Tibial nerve (tissue), 4 donors: Measurements from ENCODE around the gene NOS2. TPM values are rescaled to one million over a fixed set of nuclear protein-coding genes. Genes with fewer than 3 reads are reported as not detected.
"Not testable (repeated sequence)": the region's sequence is repeated elsewhere in the genome, so short reads cannot be mapped to it uniquely, and the experiment has no call there.

Source experiments
- DNase-seq, 2 donors: peaks; one replicate each; pipeline ENCODE4 v3.0.0-alpha.2; 2019; ENCODE audit warnings: low spot score in 2 of 2
- H3K27ac ChIP-seq, 4 donors: fragments of 200-600 bp; sonication (generic) in 3 of 4; one replicate each; pipeline ENCODE4 v1.5.1; 2017 to 2019; ENCODE audit warnings: mild to moderate bottlenecking in 1 of 4
- H3K27me3 ChIP-seq, 2 donors: fragments of 200-600 bp; sonication (generic) in 1 of 2; one replicate each; pipeline versions ENCODE4 v1.5.1 to v1.6.0; 2017 to 2019
- H3K36me3 ChIP-seq, 3 donors: fragments of 200-600 bp; sonication (generic); one replicate each; pipeline ENCODE4 v1.5.1; 2018 to 2019
- H3K4me1 ChIP-seq, 4 donors: fragments of 200-600 bp; sonication (generic) in 3 of 4; one replicate each; pipeline ENCODE4 v1.5.1; 2017 to 2019
- H3K4me3 ChIP-seq, 4 donors: fragments of 200-600 bp; sonication (generic) in 3 of 4; one replicate each; pipeline ENCODE4 v1.5.1; 2017 to 2019; ENCODE audit warnings: mild to moderate bottlenecking in 1 of 4, moderate library complexity in 1 of 4
- H3K9me3 ChIP-seq, 4 donors: fragments of 200-600 bp; sonication (generic) in 3 of 4; one replicate each; pipeline ENCODE4 v1.5.1; 2017 to 2019
- CTCF ChIP-seq, 5 experiments: fragments of 200-600 bp in 3 of 5; fragments of 450-650 bp in 2 of 5; sonication (generic) in 3 of 5; IDR thresholded peaks; one replicate each; pipeline ENCODE4 v1.5.1; 2016 to 2019; ENCODE audit warnings: antibody characterized with exemption in 5 of 5, mild to moderate bottlenecking in 3 of 5, moderate library complexity in 2 of 5
- EP300 ChIP-seq, 2 donors: sonication (generic); formaldehyde crosslinking; IDR thresholded peaks; one replicate each; pipeline ENCODE4 v1.6.1; 2017; ENCODE audit warnings: antibody characterized with exemption in 2 of 2, mild to moderate bottlenecking in 1 of 2
- POLR2A ChIP-seq, 2 donors: fragments of 450-650 bp; IDR thresholded peaks; one replicate each; pipeline ENCODE4 v1.6.1; 2017; ENCODE audit warnings: antibody characterized with exemption in 2 of 2, mild to moderate bottlenecking in 2 of 2, moderate library complexity in 2 of 2
- WGBS, 2 donors: methylation state at CpG; one replicate each; pipeline ENCODE4 v1.1.5; 2018; 5-methylcytosine and 5-hydroxymethylcytosine counted together
- total RNA-seq, 4 donors: library from RNA; depleted of rRNA; stranded (reverse); fragments of >200 nt; gene quantifications; one replicate each; pipeline ENCODE4 v1.1.0, GENCODE V29; 2016

NOS2 gene
- total RNA-seq, 4 donors from 2014 or later: 0.22 to 2.9 (median 0.72) TPM

GRCh38 chr17:27746881-27747280 lies 53.4 kb downstream of the NOS2 start:
- WGBS, 2 donors: 85 to 90% methylated on average over 4 to 5 of the region's 5 CpGs
- DNase-seq: no peak
- peaks cover 0 to 4% (median 0%) of the 10 kb centered on the region in 4 donors for H3K4me1 ChIP-seq
- TF ChIP-seq POLR2A (IDR thresholded peaks at IDR 0.05): no peak
- no peak for TF ChIP-seq CTCF (IDR thresholded peaks at IDR 0.05)
- no peak for TF ChIP-seq EP300 (IDR thresholded peaks at IDR 0.05)
- no peaks in the 10 kb centered on the region for H3K36me3 ChIP-seq
- no peak overlapping the region for H3K4me3 ChIP-seq
- H3K27me3 ChIP-seq: no peaks in the 10 kb centered on the region
- H3K9me3 ChIP-seq: no peaks in the 10 kb centered on the region
- H3K27ac ChIP-seq: no peak overlapping the region

DNA sequence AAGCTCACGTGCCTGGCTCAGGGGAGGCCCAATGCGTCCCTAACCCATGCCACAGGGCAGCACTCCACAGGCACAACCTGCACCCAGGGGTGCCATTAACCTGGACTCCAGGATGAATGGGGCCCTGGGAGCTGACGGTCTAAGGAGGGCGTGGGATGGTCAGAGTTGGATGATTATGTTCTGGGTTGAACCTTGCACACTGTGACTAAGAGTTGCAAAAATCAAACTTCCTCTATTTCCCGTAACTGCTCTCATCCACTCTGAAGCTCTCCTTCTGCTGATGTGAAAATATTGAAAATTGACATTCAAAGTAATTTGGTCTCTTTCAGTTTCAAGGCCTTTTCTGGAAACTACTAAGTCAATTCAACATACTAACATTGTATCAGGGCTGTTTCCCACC lies 54.0 kb downstream of the NOS2 start:
- H3K27ac ChIP-seq, H3K36me3 ChIP-seq, H3K9me3 ChIP-seq, DNase-seq, H3K27me3 ChIP-seq, H3K4me1 ChIP-seq, H3K4me3 ChIP-seq: not testable (repeated sequence)
- WGBS, 2 donors: 79 to 88% methylated on average over 1 of the region's 5 CpGs

- not testable (repeated sequence) for H3K27ac ChIP-seq, H3K36me3 ChIP-seq, H3K4me3 ChIP-seq, DNase-seq, H3K27me3 ChIP-seq, H3K4me1 ChIP-seq, H3K9me3 ChIP-seq
- 79 to 88% methylated on average over 13 of the region's 13 CpGs for WGBS, 2 donors
Observed at GRCh38 chr17:27745207-27745830, 55.0 kb downstream of the NOS2 start.

DNA sequence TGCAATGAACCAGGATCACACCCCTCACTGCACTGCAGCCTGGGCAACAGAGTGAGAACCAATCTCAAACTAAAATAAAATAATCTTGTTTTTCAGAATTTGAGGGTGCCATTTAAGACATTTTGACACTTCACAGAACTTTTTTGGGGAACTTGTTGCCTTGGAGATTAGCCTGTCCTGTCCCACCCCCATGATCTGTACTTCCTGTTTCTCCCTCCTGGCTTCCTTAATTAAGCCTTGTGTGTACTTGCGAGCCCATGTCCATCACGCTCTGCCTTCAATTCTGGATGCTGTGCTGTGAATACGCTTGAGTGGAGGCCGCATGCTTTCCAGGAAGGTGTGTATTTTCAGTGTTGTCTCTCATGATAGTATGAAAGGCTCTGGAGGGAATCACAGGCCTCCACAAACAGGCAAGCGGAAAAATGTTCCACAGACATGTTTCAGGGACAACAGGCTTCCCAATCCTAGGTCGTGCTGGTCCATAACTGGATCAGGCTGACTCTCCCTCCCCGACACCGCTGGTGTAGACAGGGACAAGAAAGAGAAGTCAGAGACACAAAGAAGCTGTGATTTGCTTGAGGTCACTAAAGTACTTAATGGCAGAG lies 56.9 kb downstream of the NOS2 start:
- H3K27me3 ChIP-seq: no peaks in the 10 kb centered on the region

DNA sequence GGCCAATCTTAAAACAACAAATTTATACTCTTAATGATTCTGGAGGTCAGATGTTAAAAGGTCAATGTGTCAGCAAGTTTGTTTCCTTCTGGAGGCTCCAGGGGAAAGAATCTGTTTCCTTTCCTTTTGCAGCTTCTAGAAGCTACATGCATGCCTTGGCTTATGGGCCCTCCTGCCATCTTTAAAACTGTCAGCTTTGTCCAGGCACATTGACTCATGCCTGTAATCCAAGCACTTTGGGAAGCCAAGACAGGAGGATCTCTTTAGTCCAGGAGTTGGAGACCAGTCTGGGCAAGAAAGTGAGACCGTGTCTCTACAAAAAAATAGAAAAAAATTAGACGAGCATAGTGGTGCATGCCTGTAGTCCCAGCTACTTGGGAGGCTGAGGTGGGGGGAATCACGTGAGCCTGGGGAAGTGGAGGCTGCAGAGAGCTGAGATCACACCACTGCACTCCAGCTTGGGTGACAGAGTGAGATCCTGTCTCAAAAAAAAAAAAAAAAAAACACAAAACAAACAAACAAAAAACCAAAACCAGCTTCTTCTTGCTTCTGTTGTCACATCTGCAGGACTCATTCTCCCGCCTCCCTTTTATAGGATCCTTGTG lies 58.3 kb downstream of the NOS2 start:
- 81 to 87% methylated on average over 4 of the region's 4 CpGs for WGBS, 2 donors
- DNase-seq: no peak
- TF ChIP-seq CTCF (IDR thresholded peaks at IDR 0.05): no peak
- no peak for TF ChIP-seq POLR2A (IDR thresholded peaks at IDR 0.05)
- TF ChIP-seq EP300 (IDR thresholded peaks at IDR 0.05): no peak

More for the DNA sequence above, 56.9 kb downstream of the NOS2 start:
- H3K4me3 ChIP-seq: no peak overlapping the region
- 78 to 81% methylated on average over 8 of the region's 8 CpGs for whole genome bisulfite sequencing, 2 donors
- no peaks in the 10 kb centered on the region for H3K4me1 ChIP-seq
- no peaks in the 10 kb centered on the region for H3K9me3 ChIP-seq
- TF ChIP-seq POLR2A (IDR thresholded peaks at IDR 0.05) (no peak), EP300 (IDR thresholded peaks at IDR 0.05) (no peak), CTCF (IDR thresholded peaks at IDR 0.05) (no peak)
- H3K27ac ChIP-seq: no peak overlapping the region
- no peak for DNase-seq
- H3K36me3 ChIP-seq: no peaks in the 10 kb centered on the region

DNA sequence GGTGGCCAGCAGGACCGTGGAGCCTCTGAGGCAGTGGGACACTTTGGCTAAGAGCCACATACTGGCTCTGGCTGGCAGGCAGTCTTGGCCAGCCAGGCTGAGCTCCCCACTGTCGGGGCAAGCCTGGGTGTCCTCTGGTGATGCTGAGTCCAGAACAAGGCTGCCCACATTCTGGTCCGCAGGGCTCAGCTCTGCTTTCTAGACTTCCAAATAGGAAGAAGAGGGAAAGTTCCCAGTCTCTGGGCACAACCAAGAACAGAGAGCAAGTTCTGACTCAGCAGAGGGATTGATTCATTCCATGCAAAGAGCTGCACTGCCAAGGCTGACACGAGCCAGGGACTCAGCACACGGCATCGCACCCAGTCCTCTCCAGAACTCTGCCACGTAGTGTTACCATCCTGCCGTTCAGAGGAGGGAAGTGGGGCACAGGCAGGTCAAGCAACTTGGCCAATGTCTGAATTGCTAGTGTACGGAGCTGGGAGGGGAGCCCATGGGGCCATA lies 58.9 kb downstream of the NOS2 start:
- Histone ChIP-seq H3K4me1 (no peaks in the 10 kb centered on the region), H3K27ac (no peak overlapping the region), H3K36me3 (no peaks in the 10 kb centered on the region), H3K27me3 (no peaks in the 10 kb centered on the region), H3K4me3 (no peak overlapping the region), H3K9me3 (no peaks in the 10 kb centered on the region)
- WGBS, 2 donors: 23 to 27% methylated on average over 8 to 9 of the region's 9 CpGs
- no peak for TF ChIP-seq EP300 (IDR thresholded peaks at IDR 0.05)
- no peak for TF ChIP-seq POLR2A (IDR thresholded peaks at IDR 0.05)
- no peak for TF ChIP-seq CTCF (IDR thresholded peaks at IDR 0.05)
- DNase-seq: no peak

More for the DNA sequence above, 58.3 kb downstream of the NOS2 start:
- Histone ChIP-seq H3K36me3 (no peaks in the 10 kb centered on the region), H3K4me3 (no peak overlapping the region), H3K9me3 (no peaks in the 10 kb centered on the region), H3K27me3 (no peaks in the 10 kb centered on the region), H3K27ac (no peak overlapping the region), H3K4me1 (no peaks in the 10 kb centered on the region)

- H3K4me3 ChIP-seq, DNase-seq, H3K9me3 ChIP-seq, H3K27me3 ChIP-seq, H3K27ac ChIP-seq, H3K36me3 ChIP-seq, H3K4me1 ChIP-seq: not testable (repeated sequence)
- WGBS, 2 donors: 73 to 85% methylated on average over 5 of the region's 5 CpGs
Observed at GRCh38 chr17:27740541-27740940, 59.8 kb downstream of the NOS2 start.
